Measurements from ENCODE around the gene ILRUN. TPM values are rescaled to one million over a fixed set of nuclear protein-coding genes. Genes with fewer than 3 reads are reported as not detected.
A peak's percentile ranks its signal among the peaks of the same experiment; 100 is the strongest.

Gene ILRUN
- total and polyA plus RNA-seq, 9 of the 15 experiments (the other 6 are each of a cell fraction or from before 2014, with no cell fraction given): 24.9 to 78.9 (median 53.4) TPM

GRCh38 chr6:34672657-34673043, 23.9 kb downstream of the ILRUN start:
- peak overlapping the region; percentile 82; the same call in 1 of the 3 replicates for H3K27ac ChIP-seq (ENCODE audit: extremely low read depth, low read depth, low read length)
- DNase-seq (ENCODE audit: extremely low read depth in 1 of 4, low spot score in 3 of 4) (no peak), FAIRE-seq (no peak), ATAC-seq (no peak)
- H3K79me2 ChIP-seq (ENCODE audit: control insufficient read depth, insufficient read depth, low read length): peaks cover 99% of the 10 kb centered on the region
- BruUV-seq (replicated peaks): no TSS peak
- intact Hi-C loops (cut with micrococcal nuclease) (no loop called here), in situ Hi-C loops (cut with MboI) (no loop called here)
- H2AFZ ChIP-seq (ENCODE audit: low read depth, low read length): no peak overlapping the region
- POLR2A ChIA-PET: interaction anchor here (0.6 to 3.6 kb wide), 7 partner anchors 8 to 1961 kb away, joined by 3 to 15 read pairs (median 4); partner anchors contain the start of genes BLTP3A and ILRUN
- H3K36me3 ChIP-seq (ENCODE audit: control insufficient read depth, insufficient read depth, low read length): peaks cover 24% of the 10 kb centered on the region; the same call in 2 of the 3 replicates
- CTCF ChIA-PET (ENCODE audit: low intra/inter-chr PET ratio): no interaction called here
- no peaks in the 10 kb centered on the region for H3K27me3 ChIP-seq (ENCODE audit: control insufficient read depth in 2 of 2, insufficient read depth in 2 of 2, low read length in 2 of 2)
- H3K4me1 ChIP-seq (replicated peaks in 1 of 2; ENCODE audit: control insufficient read depth in 2 of 2, insufficient read depth in 2 of 2, low read length in 2 of 2): peaks cover 15 to 35% of the 10 kb centered on the region in 2 experiments
- H3K4me3 ChIP-seq: no peak overlapping the region
- TF ChIP-seq, protein P1, sequence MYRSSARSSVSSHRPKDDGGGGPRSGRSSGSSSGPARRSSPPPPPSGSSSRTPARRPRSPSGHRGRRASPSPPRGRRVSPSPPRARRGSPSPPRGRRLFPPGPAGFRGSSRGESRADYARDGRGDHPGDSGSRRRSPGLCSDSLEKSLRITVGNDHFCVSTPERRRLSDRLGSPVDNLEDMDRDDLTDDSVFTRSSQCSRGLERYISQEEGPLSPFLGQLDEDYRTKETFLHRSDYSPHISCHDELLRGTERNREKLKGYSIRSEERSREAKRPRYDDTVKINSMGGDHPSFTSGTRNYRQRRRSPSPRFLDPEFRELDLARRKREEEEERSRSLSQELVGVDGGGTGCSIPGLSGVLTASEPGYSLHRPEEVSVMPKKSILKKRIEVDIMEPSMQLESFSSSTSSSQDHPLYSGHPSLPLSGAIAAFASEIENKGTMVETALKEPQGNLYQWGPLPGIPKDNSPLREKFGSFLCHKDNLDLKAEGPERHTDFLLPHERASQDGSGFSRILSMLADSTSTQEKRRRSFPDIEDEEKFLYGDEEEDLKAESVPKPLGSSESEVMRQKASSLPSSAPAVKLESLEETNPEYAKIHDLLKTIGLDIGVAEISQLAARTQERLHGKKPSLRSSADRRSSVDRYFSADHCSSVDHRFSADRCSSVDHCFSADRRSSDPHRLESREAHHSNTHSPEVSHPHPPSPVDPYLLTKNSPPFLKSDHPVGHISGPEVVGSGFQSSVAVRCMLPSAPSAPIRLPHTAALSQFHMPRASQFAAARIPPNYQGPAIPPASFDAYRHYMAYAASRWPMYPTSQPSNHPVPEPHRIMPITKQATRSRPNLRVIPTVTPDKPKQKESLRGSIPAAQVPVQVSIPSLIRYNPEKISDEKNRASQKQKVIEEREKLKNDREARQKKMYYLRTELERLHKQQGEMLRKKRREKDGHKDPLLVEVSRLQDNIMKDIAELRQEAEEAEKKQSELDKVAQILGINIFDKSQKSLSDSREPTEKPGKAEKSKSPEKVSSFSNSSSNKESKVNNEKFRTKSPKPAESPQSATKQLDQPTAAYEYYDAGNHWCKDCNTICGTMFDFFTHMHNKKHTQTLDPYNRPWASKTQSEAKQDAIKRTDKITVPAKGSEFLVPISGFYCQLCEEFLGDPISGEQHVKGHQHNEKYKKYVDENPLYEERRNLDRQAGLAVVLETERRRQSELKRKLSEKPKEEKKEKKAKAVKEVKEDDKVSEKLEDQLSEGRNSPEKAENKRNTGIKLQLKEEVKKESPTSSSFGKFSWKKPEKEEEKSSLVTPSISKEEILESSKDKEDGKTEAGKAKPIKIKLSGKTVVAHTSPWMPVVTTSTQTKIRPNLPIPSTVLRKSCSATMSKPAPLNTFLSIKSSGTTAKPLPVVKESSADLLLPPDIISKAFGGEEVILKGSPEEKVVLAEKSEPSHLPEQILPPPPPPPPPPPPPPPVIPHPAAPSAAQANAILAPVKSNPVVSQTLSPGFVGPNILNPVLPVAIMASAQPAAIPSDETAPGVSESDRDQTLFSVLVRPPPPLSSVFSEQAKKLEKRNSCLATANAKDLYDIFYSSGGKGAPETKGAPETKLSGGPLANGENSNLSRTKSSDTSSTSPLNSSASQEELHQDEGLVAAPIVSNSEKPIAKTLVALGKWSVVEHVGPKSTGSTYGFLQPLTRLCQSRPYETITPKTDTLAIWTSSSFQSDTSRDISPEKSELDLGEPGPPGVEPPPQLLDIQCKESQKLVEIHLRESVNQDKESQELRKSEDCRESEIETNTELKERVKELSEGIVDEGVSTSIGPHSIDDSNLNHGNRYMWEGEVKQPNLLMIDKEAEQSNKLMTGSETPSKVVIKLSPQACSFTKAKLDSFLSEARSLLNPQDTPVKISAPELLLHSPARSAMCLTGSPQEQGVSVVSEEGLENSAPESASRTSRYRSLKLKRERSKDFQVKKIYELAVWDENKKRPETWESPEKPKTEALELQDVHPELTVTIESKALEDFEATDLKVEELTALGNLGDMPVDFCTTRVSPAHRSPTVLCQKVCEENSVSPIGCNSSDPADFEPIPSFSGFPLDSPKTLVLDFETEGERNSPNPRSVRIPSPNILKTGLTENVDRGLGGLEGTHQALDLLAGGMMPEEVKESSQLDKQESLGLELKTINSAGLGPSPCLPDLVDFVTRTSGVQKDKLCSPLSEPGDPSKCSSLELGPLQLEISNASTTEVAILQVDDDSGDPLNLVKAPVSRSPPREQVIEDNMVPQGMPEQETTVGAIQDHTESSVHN (IDR thresholded peaks at IDR 0.05; ENCODE audit: borderline replicate concordance in 1 of 2, low read depth in 1 of 2): no peak
- TF ChIP-seq ARNT (IDR thresholded peaks at IDR 0.05): peak in 1 of 2 experiments; percentile 3; a peak in 1 of 4 replicates
- no peak for TF ChIP-seq ZNF282 (CRISPR knock-in tag; IDR thresholded peaks at IDR 0.05)
- no peak for TF ChIP-seq TEAD1 (CRISPR knock-in tag; IDR thresholded peaks at IDR 0.05)
- TF ChIP-seq GABPA (tag; conservative IDR thresholded peaks at IDR 0.05; ENCODE audit: low read depth): 0 out of 2 replicates have a peak, but pooled peaks have one; percentile 19
- no peak for TF ChIP-seq ARID1B (IDR thresholded peaks at IDR 0.05)
- TF ChIP-seq DLX4 (CRISPR knock-in tag; IDR thresholded peaks at IDR 0.05): no peak
- peak overlapping the region in 1 of 2 experiments; percentile 1; a peak in 1 of 4 replicates for H3K9ac ChIP-seq (ENCODE audit: insufficient read depth in 1 of 2, low read depth in 2 of 2, low read length in 2 of 2)
- WGBS (ENCODE audit: insufficient coverage, low coverage, missing lambda C conversion rate): 37% methylated on average over 3 of the region's 3 CpGs
- no peak overlapping the region for H3K4me2 ChIP-seq (ENCODE audit: insufficient read depth, low read length)
- no peaks in the 10 kb centered on the region for H3K9me1 ChIP-seq (ENCODE audit: control insufficient read depth, insufficient read depth, low read length)
- no peaks in the 10 kb centered on the region; the same call in 1 of the 2 replicates for H4K20me1 ChIP-seq (replicated peaks; ENCODE audit: control insufficient read depth, insufficient read depth, low read length)
- no peaks in the 10 kb centered on the region for H3K9me3 ChIP-seq (replicated peaks; ENCODE audit: control insufficient read depth, insufficient read depth, low read depth, low read length)

Data from K562 (cell line).